H7 (cell line): ENCODE data around the gene ERI3. TPM values are rescaled to one million over a fixed set of nuclear protein-coding genes. Genes with fewer than 3 reads are reported as not detected.

ENCODE experiments used
- DNase-seq: peaks from one replicate; pipeline ENCODE4 v3.0.0; 2012
- H3K27me3 ChIP-seq: 2 replicates; pipeline ENCODE4 v1.6.0; 2011; ENCODE audit warnings: mild to moderate bottlenecking, low read length; ENCODE audit not compliant: control insufficient read depth, insufficient read depth
- H3K36me3 ChIP-seq: replicated peaks from 2 replicates; pipeline ENCODE4 v1.5.1; 2011; ENCODE audit warnings: low read length; ENCODE audit not compliant: control insufficient read depth, insufficient read depth
- H3K4me3 ChIP-seq: 2 replicates; pipeline ENCODE4 v1.5.1; 2011; ENCODE audit warnings: low read depth, mild to moderate bottlenecking, control low read depth, low read length, moderate library complexity; ENCODE audit not compliant: insufficient read depth
- total RNA-seq: library from RNA; depleted of rRNA; stranded (reverse); fragments of >200 nt; shearing (Covaris generic); gene quantifications from 2 replicates; pipeline ENCODE4 v1.2.3, GENCODE V29; 2014

ERI3 gene
- total RNA-seq, 1 experiment from 2014 or later, result 141 TPM

DNA sequence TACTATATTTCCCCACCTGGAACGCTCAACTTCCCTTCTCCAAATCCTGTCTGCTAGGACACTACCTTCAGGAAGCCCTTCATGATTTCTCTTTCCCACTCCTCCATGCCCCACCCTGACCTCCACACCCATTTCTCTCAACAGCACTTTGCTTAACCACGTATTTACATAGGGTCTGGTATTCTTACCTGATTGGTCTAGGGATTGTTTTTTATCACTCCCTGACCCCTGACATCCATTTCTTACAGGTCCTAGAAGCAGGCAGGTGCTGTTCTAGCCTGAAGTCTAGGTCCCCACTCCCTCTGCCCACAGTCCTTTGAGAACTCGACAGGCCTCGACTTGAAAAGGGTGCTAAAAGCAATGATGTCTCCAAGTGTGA lies 94.3 kb downstream of the ERI3 start:
- no peaks in the 10 kb centered on the region for H3K36me3 ChIP-seq
- peak; percentile 57 for DNase-seq
- no peaks in the 10 kb centered on the region for H3K27me3 ChIP-seq
- no peak overlapping the region for H3K4me3 ChIP-seq

DNA sequence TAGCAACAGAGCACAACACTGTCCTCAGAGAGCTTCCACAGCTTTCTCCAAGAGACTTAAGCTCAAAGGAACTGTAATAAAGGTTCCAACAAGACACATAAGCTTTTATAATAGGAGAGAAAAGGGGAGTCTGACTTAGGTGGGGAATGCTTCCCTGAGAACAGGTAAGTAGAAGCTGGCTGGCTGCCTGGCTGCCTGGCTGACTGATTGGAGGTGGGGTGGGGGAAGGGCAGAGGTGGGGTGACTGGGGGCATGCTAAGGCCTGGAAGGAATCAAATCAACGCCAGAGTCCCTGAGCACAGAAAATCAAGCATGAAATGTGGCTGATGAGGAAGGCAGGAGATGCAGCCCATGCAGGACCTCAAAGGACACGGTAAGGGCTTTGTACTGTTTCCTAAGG lies 96.0 kb downstream of the ERI3 start:
- Histone ChIP-seq H3K36me3 (no peaks in the 10 kb centered on the region), H3K27me3 (no peaks in the 10 kb centered on the region), H3K4me3 (no peak overlapping the region)
- peak; percentile 25 for DNase-seq

DNA sequence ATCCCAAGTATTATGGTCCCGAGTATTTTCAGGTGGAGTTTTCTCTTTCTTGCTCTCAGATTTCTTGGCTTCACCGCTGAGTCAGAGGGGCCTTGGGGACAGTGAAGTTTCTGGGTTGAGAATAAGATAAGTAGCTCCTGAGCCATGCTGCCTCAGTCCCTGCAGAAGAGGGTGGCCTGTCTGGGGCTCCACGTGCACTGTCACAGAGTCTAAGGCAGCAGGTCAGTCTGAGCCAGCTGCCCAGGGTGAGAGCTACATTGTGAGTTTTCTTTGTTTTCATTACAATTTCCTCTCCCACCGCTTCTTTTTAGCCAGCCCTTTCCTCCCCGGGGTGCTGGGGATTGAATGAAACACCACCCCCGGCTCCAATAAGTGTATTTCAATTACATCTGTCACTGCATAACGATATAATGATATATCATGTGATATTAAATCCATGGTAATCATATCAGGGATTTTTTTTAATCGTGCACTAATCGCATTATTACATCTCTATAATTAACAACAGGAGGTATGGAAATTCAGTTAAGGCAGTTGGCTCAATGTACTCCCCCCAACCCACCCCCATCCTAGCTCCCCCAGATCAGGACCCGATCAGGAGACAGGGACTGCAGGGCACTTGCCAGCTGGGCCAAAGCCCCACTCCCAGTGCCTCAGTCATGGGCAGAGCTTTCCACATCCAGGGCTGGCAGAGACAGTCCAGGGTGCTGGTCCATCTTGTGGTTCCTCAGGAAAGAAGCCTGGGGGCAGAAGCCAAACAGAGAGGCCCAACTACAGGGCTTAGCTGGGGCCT lies 98.1 kb downstream of the ERI3 start:
- no peaks in the 10 kb centered on the region for H3K27me3 ChIP-seq
- no peak overlapping the region for H3K4me3 ChIP-seq
- DNase-seq, result peak; percentile 54
- H3K36me3 ChIP-seq, result no peaks in the 10 kb centered on the region

- no peaks in the 10 kb centered on the region for H3K27me3 ChIP-seq
- no peak overlapping the region for H3K4me3 ChIP-seq
- no peak for DNase-seq
Measured at GRCh38 chr1:44254392-44254910, 100.6 kb downstream of the ERI3 start.

GRCh38 chr1:44251989-44252671 lies 102.9 kb downstream of the ERI3 start:
- Histone ChIP-seq H3K27me3 (no peaks in the 10 kb centered on the region), H3K4me3 (no peak overlapping the region), H3K36me3 (no peaks in the 10 kb centered on the region)
- no peak for DNase-seq

More at GRCh38 chr1:44254392-44254910, 100.6 kb downstream of the ERI3 start:
- no peaks in the 10 kb centered on the region for H3K36me3 ChIP-seq

- Histone ChIP-seq H3K36me3 (no peaks in the 10 kb centered on the region; the same call in 1 of the 2 replicates), H3K27me3 (no peaks in the 10 kb centered on the region), H3K4me3 (no peak overlapping the region)
- no peak for DNase-seq
Measured at GRCh38 chr1:44251486-44251885, 103.6 kb downstream of the ERI3 start.

- no peak for DNase-seq
- H3K36me3 ChIP-seq, result no peaks in the 10 kb centered on the region; the same call in 1 of the 2 replicates
- H3K4me3 ChIP-seq, result no peak overlapping the region
- no peaks in the 10 kb centered on the region for H3K27me3 ChIP-seq
Measured at GRCh38 chr1:44250068-44250781, 104.8 kb downstream of the ERI3 start.

DNA sequence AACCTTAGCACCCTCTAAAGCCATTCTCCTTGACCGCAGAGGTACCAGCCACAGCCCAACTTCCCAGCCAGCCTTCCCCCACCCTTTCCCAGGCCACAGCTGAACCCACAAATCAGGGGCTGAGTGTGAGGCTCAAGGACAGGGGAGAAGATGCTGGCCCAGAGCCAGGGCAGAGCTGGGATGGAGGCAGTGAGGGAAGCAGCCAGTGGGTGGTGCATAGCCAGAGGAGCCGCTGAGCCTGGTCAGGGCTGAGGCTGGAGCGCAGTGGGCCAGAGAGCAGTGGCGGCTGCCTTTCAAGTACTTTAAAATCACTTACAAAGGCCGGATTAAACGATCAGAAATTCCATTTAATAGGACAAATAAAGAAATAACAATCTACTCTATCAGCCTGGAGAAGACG lies 105.5 kb downstream of the ERI3 start:
- no peaks in the 10 kb centered on the region; the same call in 1 of the 2 replicates for H3K36me3 ChIP-seq
- no peaks in the 10 kb centered on the region for H3K27me3 ChIP-seq
- peak; percentile 79 for DNase-seq
- no peak overlapping the region for H3K4me3 ChIP-seq

- Histone ChIP-seq H3K36me3 (no peaks in the 10 kb centered on the region; the same call in none of the 2 replicates), H3K27me3 (no peaks in the 10 kb centered on the region), H3K4me3 (no peak overlapping the region)
- DNase-seq, result no peak
Measured at GRCh38 chr1:44246806-44247205, 108.3 kb downstream of the ERI3 start.

DNA sequence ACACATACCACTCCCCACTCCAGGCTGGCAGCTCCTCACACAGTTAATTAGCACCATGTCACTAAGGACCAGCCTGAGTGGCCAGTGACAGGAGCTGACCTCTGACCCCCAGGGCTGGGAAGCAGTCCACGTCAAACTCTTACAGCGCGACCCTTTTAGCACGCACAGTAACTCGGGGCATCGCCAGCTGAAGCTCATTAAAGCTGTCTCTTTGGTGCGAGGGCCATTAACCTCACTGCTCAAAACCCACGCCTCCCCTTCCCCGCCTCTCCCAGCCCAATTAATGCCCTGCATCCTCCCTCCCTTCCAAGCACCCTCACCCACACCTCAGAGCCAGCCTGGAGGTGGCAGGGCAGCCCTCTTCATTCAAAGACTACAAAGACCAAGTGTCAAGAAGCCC lies 110.1 kb downstream of the ERI3 start:
- Histone ChIP-seq H3K4me3 (no peak overlapping the region), H3K36me3 (peaks cover 3% of the 10 kb centered on the region), H3K27me3 (no peaks in the 10 kb centered on the region)
- DNase-seq, result no peak

DNA sequence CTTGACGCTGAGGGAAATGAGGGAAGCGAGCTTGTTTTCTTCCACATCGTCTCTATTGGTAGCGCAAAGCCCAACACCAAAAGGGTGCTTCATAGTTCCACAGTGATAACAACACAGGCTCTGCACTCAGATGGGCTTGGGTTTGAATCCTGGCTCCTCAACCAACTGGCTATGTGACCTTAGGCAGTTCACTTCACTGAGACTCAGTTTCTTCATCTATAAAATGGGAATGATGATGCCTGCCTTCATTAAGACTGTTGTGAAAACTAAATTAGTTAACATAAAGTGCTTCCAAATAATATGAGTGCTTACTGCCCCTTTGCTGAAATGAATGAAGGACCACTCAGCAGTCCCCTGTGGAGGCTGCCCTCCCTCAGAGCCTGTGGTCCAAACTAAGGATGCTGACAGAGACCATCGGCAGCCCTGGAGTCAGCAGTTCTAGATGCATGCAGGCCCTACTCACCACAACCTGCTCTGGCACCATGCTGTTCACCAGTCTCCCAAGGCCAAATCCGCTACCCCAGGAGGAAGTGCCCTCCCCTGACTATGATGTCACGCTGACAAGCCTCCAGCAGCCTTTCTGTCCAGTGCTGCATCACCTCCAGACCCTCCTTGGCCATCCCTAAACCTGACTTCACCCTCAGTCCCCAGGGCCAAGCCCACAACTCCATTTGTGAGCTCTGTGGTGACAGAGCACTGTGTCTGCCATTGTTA lies 111.1 kb downstream of the ERI3 start:
- H3K4me3 ChIP-seq, result no peak overlapping the region
- DNase-seq, result no peak
- H3K36me3 ChIP-seq, result peaks cover 3% of the 10 kb centered on the region

DNA sequence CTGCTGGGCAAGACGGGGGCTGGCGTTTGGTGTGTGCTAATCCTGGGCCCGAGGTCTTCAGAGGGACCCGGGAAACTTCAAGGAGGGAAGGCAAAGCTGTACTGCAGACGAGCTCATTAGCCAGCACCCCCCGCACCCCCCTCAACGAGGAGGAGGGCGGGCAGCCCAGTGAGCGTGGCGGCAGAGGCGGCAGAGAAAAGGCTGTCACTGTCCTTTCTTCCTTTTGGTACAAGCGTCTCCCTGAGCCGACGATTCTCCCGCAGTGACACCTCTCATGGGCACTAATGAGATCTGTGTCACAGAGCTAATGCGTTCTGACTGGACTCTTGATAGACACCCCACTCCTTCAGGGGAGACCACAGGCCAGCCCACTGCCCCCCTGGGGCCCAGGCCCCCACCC lies 112.3 kb downstream of the ERI3 start:
- no peak for DNase-seq
- no peaks in the 10 kb centered on the region for H3K27me3 ChIP-seq
- peaks cover 3% of the 10 kb centered on the region for H3K36me3 ChIP-seq
- no peak overlapping the region for H3K4me3 ChIP-seq

More for the DNA sequence above, 111.1 kb downstream of the ERI3 start:
- H3K27me3 ChIP-seq, result no peaks in the 10 kb centered on the region

DNA sequence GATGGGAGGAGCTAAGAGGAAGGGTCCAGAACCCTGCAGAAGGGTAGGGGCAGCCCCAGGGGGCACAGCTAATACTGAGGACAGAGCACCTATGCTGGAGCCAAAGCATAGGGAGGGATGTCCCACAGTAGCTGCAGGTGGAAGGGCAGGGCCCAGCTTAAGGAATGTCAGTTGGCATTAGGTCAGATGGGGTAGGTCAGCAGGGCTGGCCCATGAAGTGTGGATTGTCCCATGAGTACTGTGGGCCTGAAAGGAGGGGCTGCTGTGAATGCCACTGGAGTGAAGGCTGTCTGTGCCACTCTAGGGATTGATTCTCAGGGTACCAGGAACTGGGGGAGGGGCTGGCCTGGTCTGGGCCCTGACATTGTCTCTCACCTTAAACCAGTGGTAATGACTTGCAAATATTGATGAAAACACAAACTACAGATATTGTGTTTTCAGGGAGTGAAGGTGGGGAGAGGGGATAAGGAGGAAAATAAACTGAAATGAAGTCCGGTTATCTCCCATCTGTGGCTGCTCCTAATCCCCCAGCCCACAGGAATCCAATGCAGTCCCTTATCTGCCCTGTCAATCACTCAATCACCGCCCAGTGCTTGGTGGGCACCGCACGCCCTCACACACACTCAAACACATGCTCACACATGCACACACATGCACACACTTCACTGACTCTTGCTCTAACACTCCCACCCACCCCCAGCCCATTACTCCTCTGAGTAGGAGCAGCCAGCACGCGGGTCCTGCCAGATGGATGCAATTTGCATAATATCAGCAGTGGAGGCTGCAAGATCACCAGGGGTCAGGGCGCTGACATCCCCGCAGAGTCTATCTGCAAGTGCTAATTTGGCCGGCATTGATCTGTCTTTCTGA lies 114.0 kb downstream of the ERI3 start:
- Histone ChIP-seq H3K4me3 (no peak overlapping the region), H3K27me3 (no peaks in the 10 kb centered on the region), H3K36me3 (peaks cover 3% of the 10 kb centered on the region)
- DNase-seq, result no peak
